HG02973 (cell line): ENCODE measurements around the gene JAG2.

Experiments used
- ATAC-seq: cut with Tn5 transposase; IDR thresholded peaks from one replicate; pipeline ENCODE4 v1.9.1; 2021; ENCODE audit warnings: moderate library complexity; ENCODE audit not compliant: unreplicated experiment

Gene JAG2

GRCh38 chr14:105151838-105152793 lies 16.5 kb downstream of the JAG2 start:
- ATAC-seq = no peak

- no peak for ATAC-seq
Measured at GRCh38 chr14:105151084-105151837, 17.3 kb downstream of the JAG2 start.

- ATAC-seq = no peak
Measured at GRCh38 chr14:105150368-105151083, 18.1 kb downstream of the JAG2 start.

GRCh38 chr14:105150026-105150367 lies 18.6 kb downstream of the JAG2 start:
- no peak for ATAC-seq

- no peak for ATAC-seq
Measured at GRCh38 chr14:105149146-105149781, 19.3 kb downstream of the JAG2 start.

GRCh38 chr14:105148604-105149145 lies 19.9 kb downstream of the JAG2 start:
- ATAC-seq = no peak

GRCh38 chr14:105147671-105148603 lies 20.6 kb downstream of the JAG2 start:
- ATAC-seq = no peak

- no peak for ATAC-seq
Measured at GRCh38 chr14:105146976-105147635, 21.5 kb downstream of the JAG2 start.

- ATAC-seq = no peak
Measured at GRCh38 chr14:105146181-105146975, 22.2 kb downstream of the JAG2 start.

GRCh38 chr14:105145381-105146180 lies 23.0 kb downstream of the JAG2 start:
- no peak for ATAC-seq

- ATAC-seq = no peak
Measured at GRCh38 chr14:105144666-105145380, 23.8 kb downstream of the JAG2 start.

- ATAC-seq = no peak
Measured at GRCh38 chr14:105144026-105144665, 24.4 kb downstream of the JAG2 start.

- ATAC-seq = no peak
Measured at GRCh38 chr14:105143451-105144025, 25.0 kb downstream of the JAG2 start.

- ATAC-seq = no peak
Measured at GRCh38 chr14:105142651-105143450, 25.7 kb downstream of the JAG2 start.
